HepG2 (cell line): ENCODE data around the gene ATRAID. TPM values are rescaled to one million over a fixed set of nuclear protein-coding genes. Genes with fewer than 3 reads are reported as not detected.

Experiments used
- CREB3 ChIP-seq: sonication (generic); formaldehyde crosslinking; IDR thresholded peaks from 2 replicates; pipeline ENCODE4 v1.5.0; 2020; ENCODE audit warnings: missing genetic modification reagents
- EP300 ChIP-seq, 3 experiments: sonication (generic) in 1 of 3; formaldehyde crosslinking in 1 of 3; IDR thresholded peaks; 2 replicates each; pipeline versions ENCODE4 v1.5.1 to v1.6.1; 2011 to 2020; ENCODE audit warnings: low read depth in 2 of 3, low read length in 2 of 3, borderline replicate concordance in 1 of 3, improper control_type of control experiment in 1 of 3, mild to moderate bottlenecking in 1 of 3, missing genetic modification reagents in 1 of 3, moderate library complexity in 1 of 3
- HNF4A ChIP-seq: sonication (generic); formaldehyde crosslinking; IDR thresholded peaks from 2 replicates; pipeline ENCODE4 v1.4.0; 2020; ENCODE audit warnings: missing genetic modification reagents
- IKZF4 ChIP-seq: sonication (generic); formaldehyde crosslinking; IDR thresholded peaks from 2 replicates; pipeline ENCODE4 v1.5.1; 2020; ENCODE audit warnings: borderline replicate concordance, mild to moderate bottlenecking, low read depth, missing genetic modification reagents; ENCODE audit errors: not compliant biosample characterization
- ISL2 ChIP-seq: sonication (generic); formaldehyde crosslinking; IDR thresholded peaks from 2 replicates; pipeline ENCODE4 v1.5.0; 2020; ENCODE audit warnings: missing genetic modification reagents
- KLF6 ChIP-seq: IDR thresholded peaks from 2 replicates; pipeline ENCODE4 v1.8.0; 2016; ENCODE audit warnings: missing biosample characterization, missing genetic modification reagents
- MED1 ChIP-seq: sonication (generic); formaldehyde crosslinking; IDR thresholded peaks from 2 replicates; pipeline ENCODE4 v1.4.0; 2020; ENCODE audit warnings: missing genetic modification reagents
- MEIS2 ChIP-seq: sonication (generic); formaldehyde crosslinking; IDR thresholded peaks from 2 replicates; pipeline ENCODE4 v1.9.0; 2021; ENCODE audit warnings: mild to moderate bottlenecking, missing genetic modification reagents
- POLR2G ChIP-seq: fragments of 200-400 bp; formaldehyde crosslinking; IDR thresholded peaks from 2 replicates; pipeline ENCODE4 v1.6.1; 2018; ENCODE audit warnings: mild to moderate bottlenecking, low read depth, low read length, moderate library complexity
- TCF7L2 ChIP-seq: IDR thresholded peaks from 2 replicates; pipeline ENCODE4 v1.6.1; 2011; ENCODE audit warnings: mild to moderate bottlenecking, low read depth, low read length, moderate library complexity
- ZBTB38 ChIP-seq: sonication (generic); formaldehyde crosslinking; IDR thresholded peaks from 2 replicates; pipeline ENCODE4 v1.5.1; 2020; ENCODE audit warnings: mild to moderate bottlenecking, missing genetic modification reagents
- ZMYM4 ChIP-seq: sonication (generic); formaldehyde crosslinking; IDR thresholded peaks from 2 replicates; pipeline ENCODE4 v1.8.1; 2023; ENCODE audit warnings: mild to moderate bottlenecking, missing genetic modification reagents
- ZNF264 ChIP-seq: sonication (generic); formaldehyde crosslinking; IDR thresholded peaks from 2 replicates; pipeline ENCODE4 v1.4.0; 2020; ENCODE audit warnings: missing genetic modification reagents
- ZNF292 ChIP-seq: sonication (generic); formaldehyde crosslinking; IDR thresholded peaks from 2 replicates; pipeline ENCODE4 v1.8.1; 2022; ENCODE audit warnings: mild to moderate bottlenecking, low read depth, missing genetic modification reagents, borderline replicate concordance
- ZNF333 ChIP-seq: sonication (generic); formaldehyde crosslinking; IDR thresholded peaks from 2 replicates; pipeline ENCODE4 v1.4.0; 2020; ENCODE audit warnings: mild to moderate bottlenecking, missing genetic modification reagents, borderline replicate concordance
- ZNF563 ChIP-seq: sonication (generic); formaldehyde crosslinking; IDR thresholded peaks from 2 replicates; pipeline ENCODE4 v1.8.0; 2022; ENCODE audit warnings: mild to moderate bottlenecking, moderate library complexity, missing genetic modification reagents
- ZNF614 ChIP-seq: IDR thresholded peaks from 2 replicates; pipeline ENCODE4 v1.6.1; 2018; ENCODE audit warnings: missing biosample characterization, missing genetic modification reagents, inconsistent platforms, borderline replicate concordance
- ZNF615 ChIP-seq: sonication (generic); formaldehyde crosslinking; IDR thresholded peaks from 2 replicates; pipeline ENCODE4 v1.5.0; 2020; ENCODE audit warnings: mild to moderate bottlenecking, missing genetic modification reagents, borderline replicate concordance
- ZNF652 ChIP-seq: IDR thresholded peaks from 2 replicates; pipeline ENCODE4 v1.6.1; 2016; ENCODE audit warnings: low read depth, borderline replicate concordance
- ZNF850 ChIP-seq: sonication (generic); formaldehyde crosslinking; conservative IDR thresholded peaks from 2 replicates; pipeline ENCODE4 v1.9.0; 2021; ENCODE audit warnings: mild to moderate bottlenecking, missing genetic modification reagents
- ZSCAN30 ChIP-seq: sonication (generic); formaldehyde crosslinking; IDR thresholded peaks from 2 replicates; pipeline ENCODE4 v1.5.0; 2020; ENCODE audit warnings: mild to moderate bottlenecking, missing genetic modification reagents
- polyA plus RNA-seq, 8 experiments: library from polyadenylated mRNA; depleted of rRNA in 3 of 8; stranded (reverse) in 7 of 8; unstranded in 1 of 8; fragments of >200 nt; fragmentation: Illumina TruSeq in 4 of 8; extraction: Trizol in 4 of 8; gene quantifications; 2 replicates each; pipeline versions ENCODE4 v1.2.1 to v1.2.3, GENCODE V29; 2011 to 2016; ENCODE audit warnings: low read depth in 4 of 8, missing spikeins in 1 of 8, mixed read lengths in 1 of 8; ENCODE audit not compliant: insufficient read depth in 1 of 8
- total RNA-seq, 5 experiments: library from RNA; depleted of rRNA; stranded (reverse); fragments of >200 nt; fragmentation: Illumina TruSeq; extraction: Trizol; gene quantifications; 2 replicates each; pipeline ENCODE4 v1.2.3, GENCODE V29; 2016; ENCODE audit warnings: low read depth in 1 of 5
- TF ChIP-seq, protein P1 (sequence below): sonication (generic); formaldehyde crosslinking; IDR thresholded peaks from 2 replicates; pipeline ENCODE4 v1.5.0; 2020; ENCODE audit warnings: mild to moderate bottlenecking, missing genetic modification reagents
- TF ChIP-seq, protein P2 (sequence below): IDR thresholded peaks from 2 replicates; pipeline ENCODE4 v1.6.1; 2016; ENCODE audit warnings: missing compliant biosample characterization, missing genetic modification reagents, borderline replicate concordance
- TF ChIP-seq, protein P3 (sequence below): sonication (generic); formaldehyde crosslinking; IDR thresholded peaks from 2 replicates; pipeline ENCODE4 v1.5.1; 2020; ENCODE audit warnings: mild to moderate bottlenecking, missing genetic modification reagents, borderline replicate concordance

The ATRAID gene
- total and polyA plus RNA-seq, 2 of the 13 experiments (the other 11 are each of a cell fraction or from before 2014, with no cell fraction given) = 207 to 382 TPM

GRCh38 chr2:27185331-27186026, 26.4 kb upstream of the ATRAID start (continued):
- TF ChIP-seq MEIS2 (peak; percentile 69; the same call in 1 of the 2 replicates), CREB3 (CRISPR knock-in tag) (no peak), ZNF614 (CRISPR knock-in tag) (0 out of 2 replicates have a peak, but pooled peaks have one; percentile 21), ZMYM4 (CRISPR knock-in tag) (no peak), ZNF333 (CRISPR knock-in tag) (no peak), HNF4A (peak; percentile 65), ZBTB38 (CRISPR knock-in tag) (peak; percentile 53; the same call in 1 of the 2 replicates), ZNF563 (CRISPR knock-in tag) (no peak), ZNF292 (CRISPR knock-in tag) (peak; percentile 88; the same call in 1 of the 2 replicates), ZNF850 (CRISPR knock-in tag) (no peak), KLF6 (CRISPR knock-in tag) (no peak), EP300 (IDR thresholded peaks at IDR 0.05; ENCODE audit: low read depth in 2 of 2, low read length in 2 of 2) (peak in 1 of 2 experiments; percentile 38; a peak in 1 of 4 replicates), EP300 (CRISPR knock-in tag; IDR thresholded peaks at IDR 0.05; ENCODE audit: borderline replicate concordance) (no peak), TCF7L2 (no peak), ZNF652 (CRISPR knock-in tag) (peak; percentile 32; the same call in 1 of the 2 replicates), POLR2G (no peak), ZNF264 (CRISPR knock-in tag) (0 out of 2 replicates have a peak, but pooled peaks have one; percentile 12), IKZF4 (CRISPR knock-in tag) (no peak), ISL2 (peak; percentile 48; the same call in 1 of the 2 replicates), ZNF615 (CRISPR knock-in tag) (no peak), MED1 (peak; percentile 92), ZSCAN30 (CRISPR knock-in tag) (no peak)
- TF ChIP-seq, protein P1, sequence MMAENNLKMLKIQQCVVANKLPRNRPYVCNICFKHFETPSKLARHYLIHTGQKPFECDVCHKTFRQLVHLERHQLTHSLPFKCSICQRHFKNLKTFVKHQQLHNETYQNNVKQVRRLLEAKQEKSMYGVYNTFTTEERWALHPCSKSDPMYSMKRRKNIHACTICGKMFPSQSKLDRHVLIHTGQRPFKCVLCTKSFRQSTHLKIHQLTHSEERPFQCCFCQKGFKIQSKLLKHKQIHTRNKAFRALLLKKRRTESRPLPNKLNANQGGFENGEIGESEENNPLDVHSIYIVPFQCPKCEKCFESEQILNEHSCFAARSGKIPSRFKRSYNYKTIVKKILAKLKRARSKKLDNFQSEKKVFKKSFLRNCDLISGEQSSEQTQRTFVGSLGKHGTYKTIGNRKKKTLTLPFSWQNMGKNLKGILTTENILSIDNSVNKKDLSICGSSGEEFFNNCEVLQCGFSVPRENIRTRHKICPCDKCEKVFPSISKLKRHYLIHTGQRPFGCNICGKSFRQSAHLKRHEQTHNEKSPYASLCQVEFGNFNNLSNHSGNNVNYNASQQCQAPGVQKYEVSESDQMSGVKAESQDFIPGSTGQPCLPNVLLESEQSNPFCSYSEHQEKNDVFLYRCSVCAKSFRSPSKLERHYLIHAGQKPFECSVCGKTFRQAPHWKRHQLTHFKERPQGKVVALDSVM = no peak
- TF ChIP-seq, protein P2, sequence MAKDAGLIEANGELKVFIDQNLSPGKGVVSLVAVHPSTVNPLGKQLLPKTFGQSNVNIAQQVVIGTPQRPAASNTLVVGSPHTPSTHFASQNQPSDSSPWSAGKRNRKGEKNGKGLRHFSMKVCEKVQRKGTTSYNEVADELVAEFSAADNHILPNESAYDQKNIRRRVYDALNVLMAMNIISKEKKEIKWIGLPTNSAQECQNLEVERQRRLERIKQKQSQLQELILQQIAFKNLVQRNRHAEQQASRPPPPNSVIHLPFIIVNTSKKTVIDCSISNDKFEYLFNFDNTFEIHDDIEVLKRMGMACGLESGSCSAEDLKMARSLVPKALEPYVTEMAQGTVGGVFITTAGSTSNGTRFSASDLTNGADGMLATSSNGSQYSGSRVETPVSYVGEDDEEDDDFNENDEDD (CRISPR knock-in tag) = peak; percentile 49; the same call in 1 of the 2 replicates
- TF ChIP-seq, protein P3, sequence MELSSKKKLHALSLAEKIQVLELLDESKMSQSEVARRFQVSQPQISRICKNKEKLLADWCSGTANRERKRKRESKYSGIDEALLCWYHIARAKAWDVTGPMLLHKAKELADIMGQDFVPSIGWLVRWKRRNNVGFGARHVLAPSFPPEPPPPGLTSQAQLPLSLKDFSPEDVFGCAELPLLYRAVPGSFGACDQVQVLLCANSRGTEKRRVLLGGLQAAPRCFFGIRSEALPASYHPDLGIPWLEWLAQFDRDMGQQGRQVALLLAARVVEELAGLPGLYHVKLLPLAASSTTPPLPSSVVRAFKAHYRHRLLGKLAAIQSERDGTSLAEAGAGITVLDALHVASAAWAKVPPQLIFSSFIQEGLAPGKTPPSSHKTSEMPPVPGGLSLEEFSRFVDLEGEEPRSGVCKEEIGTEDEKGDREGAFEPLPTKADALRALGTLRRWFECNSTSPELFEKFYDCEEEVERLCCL (CRISPR knock-in tag) = peak; percentile 66; the same call in 1 of the 2 replicates
